Body of pancreas (tissue), 4 donors: ENCODE data around the gene EDN2.

ENCODE experiments used
- CTCF ChIP-seq, 7 experiments: fragments of 450-650 bp in 4 of 7; fragments of 200-600 bp in 3 of 7; sonication (generic) in 3 of 7; IDR thresholded peaks; one replicate each; pipeline ENCODE4 v1.5.1; 2016 to 2019; ENCODE audit warnings: antibody characterized with exemption in 7 of 7
- POLR2A ChIP-seq, 3 donors: fragments of 450-650 bp; IDR thresholded peaks; one replicate each; pipeline ENCODE4 v1.6.1; 2016; ENCODE audit warnings: antibody characterized with exemption in 3 of 3, mild to moderate bottlenecking in 2 of 3

GRCh38 chr1:41509270-41509671 is 24.8 kb upstream of the EDN2 start:
- TF ChIP-seq POLR2A (IDR thresholded peaks at IDR 0.05) (no peak), CTCF (IDR thresholded peaks at IDR 0.05) (no peak)
